GM23248 (cell line): ENCODE results near the gene LRRC72.

Experiments used
- EZH2 ChIP-seq: fragments of 200-600 bp; sonication (generic); IDR thresholded peaks from 2 replicates; pipeline ENCODE4 v1.6.1; 2018; ENCODE audit warnings: antibody characterized with exemption, mild to moderate bottlenecking; ENCODE audit not compliant: insufficient read depth, poor library complexity, severe bottlenecking
- EZH2phosphoT487 ChIP-seq: fragments of 200-600 bp; sonication (generic); IDR thresholded peaks from 2 replicates; pipeline ENCODE4 v1.6.1; 2018; ENCODE audit warnings: antibody characterized with exemption, moderate library complexity, mild to moderate bottlenecking, low read depth; ENCODE audit not compliant: insufficient read depth

GRCh38 chr7:16626388-16626787 is 99.8 kb downstream of the LRRC72 start:
- no peak for TF ChIP-seq EZH2
- no peak for TF ChIP-seq EZH2phosphoT487
